Measurements from ENCODE around the gene NCOA3. TPM values are rescaled to one million over a fixed set of nuclear protein-coding genes. Genes with fewer than 3 reads are reported as not detected.

The NCOA3 gene
- total RNA-seq, 5 donors from 2014 or later (not counting 1 experiment from before 2014, with no cell fraction given): 64.4 to 89.2 (median 68.9) TPM

- H3K4me3 Mint-ChIP-seq: no peak overlapping the region
- ChIA-PET CTCF (interaction anchor here (0.5 to 2.0 kb wide), 3 partner anchors 910 to 958 kb away, joined by 5 to 21 read pairs (median 6); no protein-coding TSS in a partner anchor), POLR2A (no interaction called here)
- no peaks in the 10 kb centered on the region for H3K9me3 Mint-ChIP-seq
- no peaks in the 10 kb centered on the region for H3K27me3 Mint-ChIP-seq
- ATAC-seq (replicated peaks in 1 of 4) (peak; percentile 74 to 80 (median 78)), DNase-seq (peak; percentile 39 to 80 (median 64))
- H3K4me1 ChIP-seq (ENCODE audit: control insufficient read depth in 1 of 2, extremely low read depth in 1 of 2, insufficient read depth in 2 of 2, low read length in 2 of 2): peaks cover 0 to 7% of the 10 kb centered on the region in 2 experiments
- no peak overlapping the region for H3K27ac ChIP-seq (ENCODE audit: low read length)
- H3K27me3 ChIP-seq (replicated peaks in 1 of 2; ENCODE audit: control insufficient read depth in 2 of 2, extremely low read depth in 1 of 2, insufficient read depth in 2 of 2, low read length in 1 of 2): no peaks in the 10 kb centered on the region
- H3K4me1 Mint-ChIP-seq: peaks cover 4 to 9% (median 7%) of the 10 kb centered on the region in 3 donors
- no peak overlapping the region for H3K27ac Mint-ChIP-seq
- 73% methylated on average over 17 of the region's 20 CpGs for WGBS (ENCODE audit: insufficient coverage)
- peaks cover 0 to 17% of the 10 kb centered on the region in 2 donors for H3K36me3 ChIP-seq (ENCODE audit: control insufficient read depth in 2 of 2, extremely low read depth in 1 of 2, insufficient read depth in 1 of 2, low read length in 1 of 2)
- no peak overlapping the region for H3K4me3 ChIP-seq (ENCODE audit: control insufficient read depth in 1 of 2, extremely low read depth in 1 of 2, low read length in 1 of 2)
- H3K36me3 Mint-ChIP-seq: peaks cover 7% of the 10 kb centered on the region
- no peaks in the 10 kb centered on the region for H3K9me3 ChIP-seq
Observed at GRCh38 chr20:47663354-47664067, 161.8 kb downstream of the NCOA3 start.

DNA sequence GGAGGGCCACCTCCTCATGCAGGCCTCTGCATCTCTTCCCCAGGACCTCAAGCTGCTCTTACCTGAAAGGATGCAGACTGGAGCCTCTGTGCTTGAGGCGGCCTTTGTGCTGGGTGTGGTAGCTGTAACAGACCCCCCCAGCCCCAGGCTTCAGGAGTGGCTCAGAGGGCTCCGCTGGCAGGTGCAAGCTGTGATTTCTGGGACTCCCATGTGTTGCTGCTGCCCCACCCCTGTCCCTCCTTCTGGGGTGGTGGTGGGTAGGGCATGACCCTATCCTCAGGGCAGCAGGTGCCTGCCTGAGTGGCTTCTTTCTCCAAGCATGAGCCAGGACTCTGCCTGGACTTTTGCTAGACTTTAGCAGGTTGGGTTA lies 162.4 kb downstream of the NCOA3 start:
- ATAC-seq (replicated peaks in 1 of 4) (peak in 2 of 4 experiments; percentile 11 to 19), DNase-seq (no peak)
- Mint-ChIP-seq H3K36me3 (peaks cover 7% of the 10 kb centered on the region), H3K4me1 (peaks cover 4 to 9% (median 7%) of the 10 kb centered on the region in 3 donors), H3K9me3 (no peaks in the 10 kb centered on the region), H3K4me3 (no peak overlapping the region), H3K27me3 (no peaks in the 10 kb centered on the region), H3K27ac (no peak overlapping the region)
- peaks cover 0 to 14% of the 10 kb centered on the region in 2 donors for H3K36me3 ChIP-seq (ENCODE audit: control insufficient read depth in 2 of 2, extremely low read depth in 1 of 2, insufficient read depth in 1 of 2, low read length in 1 of 2)
- no CpG with 5 or more reads among the region's 2 CpGs for WGBS (ENCODE audit: insufficient coverage)
- peaks cover 0 to 2% of the 10 kb centered on the region in 2 experiments for H3K27me3 ChIP-seq (replicated peaks in 1 of 2; ENCODE audit: control insufficient read depth in 2 of 2, extremely low read depth in 1 of 2, insufficient read depth in 2 of 2, low read length in 1 of 2)
- POLR2A ChIA-PET: no interaction called here
- peaks cover 0 to 7% of the 10 kb centered on the region in 2 experiments for H3K4me1 ChIP-seq (ENCODE audit: control insufficient read depth in 1 of 2, extremely low read depth in 1 of 2, insufficient read depth in 2 of 2, low read length in 2 of 2)
- H3K9me3 ChIP-seq: no peaks in the 10 kb centered on the region
- CTCF ChIA-PET: interaction anchor here (0.5 to 2.0 kb wide), 3 partner anchors 910 to 957 kb away, joined by 5 to 21 read pairs (median 6); no protein-coding TSS in a partner anchor
- no peak overlapping the region for H3K4me3 ChIP-seq (ENCODE audit: control insufficient read depth in 1 of 2, extremely low read depth in 1 of 2, low read length in 1 of 2)
- H3K27ac ChIP-seq (ENCODE audit: low read length): no peak overlapping the region

GRCh38 chr20:47664744-47665143 lies 163.1 kb downstream of the NCOA3 start:
- 91% methylated on average over 10 of the region's 12 CpGs for WGBS (ENCODE audit: insufficient coverage)
- Histone ChIP-seq H3K4me3 (ENCODE audit: control insufficient read depth in 1 of 2, extremely low read depth in 1 of 2, low read length in 1 of 2) (no peak overlapping the region), H3K9me3 (no peaks in the 10 kb centered on the region), H3K27me3 (replicated peaks in 1 of 2; ENCODE audit: control insufficient read depth in 2 of 2, extremely low read depth in 1 of 2, insufficient read depth in 2 of 2, low read length in 1 of 2) (peaks cover 0 to 2% of the 10 kb centered on the region in 2 experiments), H3K36me3 (ENCODE audit: control insufficient read depth in 2 of 2, extremely low read depth in 1 of 2, insufficient read depth in 1 of 2, low read length in 1 of 2) (peaks cover 0 to 12% of the 10 kb centered on the region in 2 donors), H3K27ac (ENCODE audit: low read length) (no peak overlapping the region), H3K4me1 (ENCODE audit: control insufficient read depth in 1 of 2, extremely low read depth in 1 of 2, insufficient read depth in 2 of 2, low read length in 2 of 2) (peaks cover 0 to 7% of the 10 kb centered on the region in 2 experiments)
- ATAC-seq (replicated peaks in 1 of 4): no peak
- no peak for DNase-seq
- peaks cover 4 to 9% (median 7%) of the 10 kb centered on the region in 3 donors for H3K4me1 Mint-ChIP-seq
- ChIA-PET CTCF (interaction anchor here (2.0 kb wide), 2 partner anchors 956 to 957 kb away, joined by 6 to 21 read pairs; no protein-coding TSS in a partner anchor), POLR2A (no interaction called here)
- H3K4me3 Mint-ChIP-seq: no peak overlapping the region
- no peaks in the 10 kb centered on the region for H3K27me3 Mint-ChIP-seq
- H3K36me3 Mint-ChIP-seq: peaks cover 7% of the 10 kb centered on the region
- no peak overlapping the region for H3K27ac Mint-ChIP-seq
- no peaks in the 10 kb centered on the region for H3K9me3 Mint-ChIP-seq

DNA sequence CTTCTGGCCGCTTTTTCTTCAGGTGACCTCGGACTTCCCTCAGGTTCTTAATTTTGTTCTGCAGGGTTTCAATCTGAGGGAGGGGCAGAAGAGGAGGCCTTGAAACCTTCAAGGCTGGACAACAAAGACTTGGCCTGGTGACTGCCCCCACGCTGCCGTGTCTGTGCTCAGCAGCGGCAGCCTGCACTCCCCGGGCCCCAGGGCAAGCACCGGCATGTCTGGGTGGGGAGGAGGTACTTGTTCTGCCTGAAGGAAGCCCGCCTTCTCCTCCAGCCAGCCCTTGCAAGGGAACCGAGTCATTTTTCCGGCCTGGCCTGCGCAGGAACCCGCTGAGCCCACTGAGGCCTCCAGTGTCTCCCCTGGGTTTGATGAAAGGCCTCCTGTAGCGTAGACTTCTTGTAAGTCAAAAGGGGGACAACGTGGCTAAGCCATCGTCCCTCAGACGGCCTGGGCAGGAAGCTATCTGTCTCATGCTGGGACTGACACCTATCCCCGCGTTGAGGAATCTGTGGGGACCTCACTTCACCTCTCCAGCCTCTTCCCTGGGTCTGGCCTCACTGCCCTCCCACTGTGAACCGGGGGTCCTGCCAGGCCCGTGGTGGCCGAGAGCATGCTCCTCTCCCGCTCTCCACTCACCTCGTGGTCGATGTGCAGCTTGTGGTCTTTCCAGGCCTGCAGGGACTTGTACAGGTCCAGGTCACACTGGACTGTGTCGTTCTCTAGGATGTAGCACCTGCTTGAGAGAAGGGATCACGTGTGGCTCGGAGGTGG lies 163.7 kb downstream of the NCOA3 start:
- Mint-ChIP-seq H3K27me3 (no peaks in the 10 kb centered on the region), H3K4me1 (peaks cover 4 to 9% (median 7%) of the 10 kb centered on the region in 3 donors), H3K9me3 (no peaks in the 10 kb centered on the region), H3K27ac (no peak overlapping the region), H3K4me3 (no peak overlapping the region), H3K36me3 (peaks cover 7% of the 10 kb centered on the region)
- Histone ChIP-seq H3K4me3 (ENCODE audit: control insufficient read depth in 1 of 2, extremely low read depth in 1 of 2, low read length in 1 of 2) (no peak overlapping the region), H3K9me3 (no peaks in the 10 kb centered on the region), H3K36me3 (ENCODE audit: control insufficient read depth in 2 of 2, extremely low read depth in 1 of 2, insufficient read depth in 1 of 2, low read length in 1 of 2) (peaks cover 0 to 12% of the 10 kb centered on the region in 2 donors), H3K27ac (ENCODE audit: low read length) (no peak overlapping the region), H3K27me3 (replicated peaks in 1 of 2; ENCODE audit: control insufficient read depth in 2 of 2, extremely low read depth in 1 of 2, insufficient read depth in 2 of 2, low read length in 1 of 2) (peaks cover 0 to 2% of the 10 kb centered on the region in 2 experiments), H3K4me1 (ENCODE audit: control insufficient read depth in 1 of 2, extremely low read depth in 1 of 2, insufficient read depth in 2 of 2, low read length in 2 of 2) (peaks cover 0 to 7% of the 10 kb centered on the region in 2 experiments)
- 96% methylated on average over 19 of the region's 27 CpGs for WGBS (ENCODE audit: insufficient coverage)
- no peak for DNase-seq
- ChIA-PET POLR2A (no interaction called here), CTCF (interaction anchor here (0.6 to 2.0 kb wide), 3 partner anchors 70 to 956 kb away, joined by 3 to 21 read pairs (median 6); no protein-coding TSS in a partner anchor)
- no peak for ATAC-seq (replicated peaks in 1 of 4)

DNA sequence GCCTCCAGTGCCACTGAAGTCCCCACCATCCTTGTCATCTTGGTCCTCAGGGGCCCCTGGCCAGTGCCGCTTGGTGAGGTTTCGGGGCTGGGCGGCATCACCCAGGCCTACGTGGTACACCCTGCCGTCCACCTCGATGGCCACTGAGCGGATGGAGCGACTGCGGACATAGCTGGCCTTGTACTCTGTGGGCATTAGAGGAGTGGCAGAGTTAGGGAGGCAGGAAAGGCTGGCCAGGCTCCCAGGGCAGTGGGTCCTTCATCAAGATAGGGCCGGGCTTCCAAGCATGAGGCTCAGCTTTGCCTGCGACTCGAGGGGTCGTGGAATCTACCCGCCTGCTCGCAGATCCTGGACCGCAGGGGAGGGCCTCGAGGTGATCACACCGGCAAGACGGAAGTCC lies 164.6 kb downstream of the NCOA3 start:
- WGBS (ENCODE audit: insufficient coverage): 97% methylated on average over 19 of the region's 19 CpGs
- no peak overlapping the region for H3K4me3 ChIP-seq (ENCODE audit: control insufficient read depth in 1 of 2, extremely low read depth in 1 of 2, low read length in 1 of 2)
- peaks cover 0 to 7% of the 10 kb centered on the region in 2 donors for H3K36me3 ChIP-seq (ENCODE audit: control insufficient read depth in 2 of 2, extremely low read depth in 1 of 2, insufficient read depth in 1 of 2, low read length in 1 of 2)
- ATAC-seq (replicated peaks in 1 of 4) (no peak), DNase-seq (no peak)
- no peaks in the 10 kb centered on the region for H3K9me3 Mint-ChIP-seq
- H3K4me1 ChIP-seq (ENCODE audit: control insufficient read depth in 1 of 2, extremely low read depth in 1 of 2, insufficient read depth in 2 of 2, low read length in 2 of 2): peaks cover 0 to 7% of the 10 kb centered on the region in 2 experiments
- no peak overlapping the region for H3K4me3 Mint-ChIP-seq
- H3K9me3 ChIP-seq: no peaks in the 10 kb centered on the region
- ChIA-PET POLR2A (no interaction called here), CTCF (no interaction called here)
- peaks cover 4 to 9% (median 7%) of the 10 kb centered on the region in 3 donors for H3K4me1 Mint-ChIP-seq
- H3K36me3 Mint-ChIP-seq: peaks cover 1% of the 10 kb centered on the region
- no peak overlapping the region for H3K27ac ChIP-seq (ENCODE audit: low read length)
- peaks cover 0 to 2% of the 10 kb centered on the region in 2 experiments for H3K27me3 ChIP-seq (replicated peaks in 1 of 2; ENCODE audit: control insufficient read depth in 2 of 2, extremely low read depth in 1 of 2, insufficient read depth in 2 of 2, low read length in 1 of 2)
- H3K27ac Mint-ChIP-seq: no peak overlapping the region
- no peaks in the 10 kb centered on the region for H3K27me3 Mint-ChIP-seq

DNA sequence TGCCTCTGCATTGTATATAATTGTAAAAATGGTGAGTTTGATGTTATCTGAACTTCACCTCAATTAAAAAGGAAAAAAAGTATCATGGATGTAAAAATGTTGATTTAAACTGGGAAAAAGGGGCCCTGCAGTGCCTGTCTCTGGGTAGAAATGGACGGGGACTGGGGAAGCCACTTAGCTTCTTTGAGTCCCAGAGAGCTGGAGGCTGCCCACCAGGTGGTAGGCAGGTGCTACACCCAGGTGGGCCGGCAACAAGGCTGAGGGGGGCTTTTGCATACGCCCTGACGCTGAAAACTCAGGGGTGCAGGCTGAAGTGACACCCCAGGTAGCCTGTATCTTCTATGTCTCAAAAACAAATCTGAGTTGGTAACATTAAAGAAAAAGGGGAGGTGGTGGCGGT lies 165.4 kb downstream of the NCOA3 start:
- POLR2A ChIA-PET: no interaction called here
- no peaks in the 10 kb centered on the region for H3K9me3 Mint-ChIP-seq
- Histone ChIP-seq H3K9me3 (no peaks in the 10 kb centered on the region), H3K4me3 (ENCODE audit: control insufficient read depth in 1 of 2, extremely low read depth in 1 of 2, low read length in 1 of 2) (no peak overlapping the region), H3K36me3 (ENCODE audit: control insufficient read depth in 2 of 2, extremely low read depth in 1 of 2, insufficient read depth in 1 of 2, low read length in 1 of 2) (peaks cover 0 to under 1% of the 10 kb centered on the region in 2 donors), H3K27me3 (replicated peaks in 1 of 2; ENCODE audit: control insufficient read depth in 2 of 2, extremely low read depth in 1 of 2, insufficient read depth in 2 of 2, low read length in 1 of 2) (peaks cover 0 to 2% of the 10 kb centered on the region in 2 experiments), H3K4me1 (ENCODE audit: control insufficient read depth in 1 of 2, extremely low read depth in 1 of 2, insufficient read depth in 2 of 2, low read length in 2 of 2) (peaks cover 0 to 7% of the 10 kb centered on the region in 2 experiments), H3K27ac (ENCODE audit: low read length) (no peak overlapping the region)
- H3K27me3 Mint-ChIP-seq: no peaks in the 10 kb centered on the region
- CTCF ChIA-PET: no interaction called here
- no peak overlapping the region for H3K4me3 Mint-ChIP-seq
- ATAC-seq (replicated peaks in 1 of 4): no peak
- peaks cover 4 to 9% (median 7%) of the 10 kb centered on the region in 3 donors for H3K4me1 Mint-ChIP-seq
- WGBS (ENCODE audit: insufficient coverage): 83% methylated on average over 2 of the region's 5 CpGs
- H3K27ac Mint-ChIP-seq: no peak overlapping the region
- H3K36me3 Mint-ChIP-seq: no peaks in the 10 kb centered on the region
- DNase-seq: no peak
